Right atrium auricular region (tissue), 2 donors: ENCODE measurements around the gene CDK8. TPM values are rescaled to one million over a fixed set of nuclear protein-coding genes. Genes with fewer than 3 reads are reported as not detected.

Experiments
- DNase-seq: peaks from one replicate; pipeline ENCODE4 v3.0.0-alpha.2; 2019; ENCODE audit warnings: low spot score
- H3K27ac ChIP-seq, 2 donors: fragments of 200-600 bp; sonication (generic); 1 replicate in 1 of 2; 2 replicates in 1 of 2; pipeline ENCODE4 v1.5.1; 2016 to 2019
- H3K27me3 ChIP-seq, 2 donors: fragments of 200-600 bp; sonication (generic); one replicate each; pipeline versions ENCODE4 v1.5.1 to v1.6.0; 2017 to 2019
- H3K36me3 ChIP-seq: fragments of 200-600 bp; sonication (generic); one replicate; pipeline ENCODE4 v1.5.1; 2016
- H3K4me1 ChIP-seq, 2 donors: fragments of 200-600 bp; sonication (generic); one replicate each; pipeline versions ENCODE4 v1.5.1 to v1.6.0; 2017 to 2019
- H3K4me3 ChIP-seq, 2 donors: fragments of 200-600 bp; sonication (generic); 1 replicate in 1 of 2; 2 replicates in 1 of 2; pipeline ENCODE4 v1.5.1; 2017 to 2019; ENCODE audit warnings: mild to moderate bottlenecking in 1 of 2, moderate library complexity in 1 of 2
- H3K9me3 ChIP-seq, 2 donors: fragments of 200-600 bp; sonication (generic); one replicate each; pipeline ENCODE4 v1.5.1; 2019
- total RNA-seq, 2 donors: library from RNA; depleted of rRNA; stranded (reverse); fragments of >200 nt; gene quantifications; one replicate each; pipeline ENCODE4 v1.1.0, GENCODE V29; 2016
- TF ChIP-seq, protein P1 (sequence below), 2 donors: fragments of 200-600 bp; sonication (generic); IDR thresholded peaks; one replicate each; pipeline ENCODE4 v1.5.1; 2019; ENCODE audit warnings: antibody characterized with exemption in 2 of 2

The CDK8 gene
- total RNA-seq, 2 donors from 2014 or later, result 8.6 to 10.4 TPM

DNA sequence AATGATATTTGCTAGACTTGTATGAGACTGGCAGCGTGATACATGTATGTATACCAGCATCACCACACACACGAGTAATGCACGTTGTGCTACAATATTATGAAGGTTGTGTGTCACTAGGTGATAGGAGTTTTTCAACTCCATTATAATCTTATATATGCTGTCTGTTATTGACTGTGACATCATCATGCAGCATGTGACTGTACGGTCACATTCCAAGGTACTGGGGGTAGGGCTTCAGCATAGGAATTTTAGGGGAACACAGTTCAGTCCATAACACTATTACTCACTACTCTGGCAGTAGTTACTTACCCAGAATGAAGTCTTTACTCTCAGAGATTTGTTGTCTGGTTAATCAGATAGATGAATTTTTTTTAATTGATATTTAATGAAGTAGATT is 91.1 kb downstream of the CDK8 start:
- DNase-seq, result no peak
- Histone ChIP-seq H3K4me3 (no peak overlapping the region), H3K36me3 (no peaks in the 10 kb centered on the region), H3K4me1 (no peaks in the 10 kb centered on the region), H3K27ac (no peak overlapping the region), H3K27me3 (no peaks in the 10 kb centered on the region), H3K9me3 (no peaks in the 10 kb centered on the region)
- TF ChIP-seq, protein P1, sequence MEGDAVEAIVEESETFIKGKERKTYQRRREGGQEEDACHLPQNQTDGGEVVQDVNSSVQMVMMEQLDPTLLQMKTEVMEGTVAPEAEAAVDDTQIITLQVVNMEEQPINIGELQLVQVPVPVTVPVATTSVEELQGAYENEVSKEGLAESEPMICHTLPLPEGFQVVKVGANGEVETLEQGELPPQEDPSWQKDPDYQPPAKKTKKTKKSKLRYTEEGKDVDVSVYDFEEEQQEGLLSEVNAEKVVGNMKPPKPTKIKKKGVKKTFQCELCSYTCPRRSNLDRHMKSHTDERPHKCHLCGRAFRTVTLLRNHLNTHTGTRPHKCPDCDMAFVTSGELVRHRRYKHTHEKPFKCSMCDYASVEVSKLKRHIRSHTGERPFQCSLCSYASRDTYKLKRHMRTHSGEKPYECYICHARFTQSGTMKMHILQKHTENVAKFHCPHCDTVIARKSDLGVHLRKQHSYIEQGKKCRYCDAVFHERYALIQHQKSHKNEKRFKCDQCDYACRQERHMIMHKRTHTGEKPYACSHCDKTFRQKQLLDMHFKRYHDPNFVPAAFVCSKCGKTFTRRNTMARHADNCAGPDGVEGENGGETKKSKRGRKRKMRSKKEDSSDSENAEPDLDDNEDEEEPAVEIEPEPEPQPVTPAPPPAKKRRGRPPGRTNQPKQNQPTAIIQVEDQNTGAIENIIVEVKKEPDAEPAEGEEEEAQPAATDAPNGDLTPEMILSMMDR (IDR thresholded peaks at IDR 0.05), result no peak

DNA sequence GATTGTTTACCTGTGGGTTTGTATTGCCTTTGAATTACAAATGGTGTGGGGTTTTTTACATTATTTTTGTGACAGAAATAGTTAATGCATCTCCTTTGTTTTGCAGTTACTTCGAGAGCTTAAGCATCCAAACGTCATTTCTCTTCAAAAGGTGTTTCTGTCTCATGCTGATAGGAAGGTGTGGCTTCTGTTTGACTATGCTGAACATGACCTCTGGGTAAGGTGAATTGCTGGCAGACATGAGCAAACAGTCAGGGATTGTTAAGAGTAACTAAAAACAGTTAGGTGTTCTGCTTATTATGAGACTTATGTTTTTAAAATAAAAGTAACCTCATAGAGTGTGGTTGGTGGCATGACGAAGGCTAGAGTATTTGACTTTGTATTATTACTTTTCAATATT is 95.0 kb downstream of the CDK8 start:
- DNase-seq, result no peak
- Histone ChIP-seq H3K36me3 (peaks cover 4% of the 10 kb centered on the region), H3K27ac (no peak overlapping the region), H3K4me1 (no peaks in the 10 kb centered on the region), H3K9me3 (no peaks in the 10 kb centered on the region), H3K27me3 (no peaks in the 10 kb centered on the region), H3K4me3 (no peak overlapping the region)
- TF ChIP-seq, protein P1 (IDR thresholded peaks at IDR 0.05), result no peak

DNA sequence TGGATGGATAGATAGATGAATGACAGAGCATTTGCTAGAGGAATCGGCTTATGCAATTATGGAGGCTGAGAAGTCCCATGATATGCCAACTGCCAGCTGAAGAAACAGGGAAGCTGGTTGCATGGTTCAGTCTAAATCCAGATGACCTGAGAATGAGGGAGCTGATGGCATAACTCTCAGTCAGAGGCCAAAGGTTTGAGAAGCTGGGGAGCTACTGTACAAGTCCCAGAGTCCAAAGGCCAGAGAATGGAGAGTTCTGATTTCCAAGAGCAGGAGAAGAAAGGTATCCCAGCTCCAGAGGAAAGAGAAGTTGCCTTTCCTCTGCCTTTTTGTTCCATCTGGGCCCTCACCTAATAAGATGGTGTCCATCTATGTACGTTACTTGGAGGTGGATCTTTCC is 108.3 kb downstream of the CDK8 start:
- TF ChIP-seq, protein P1 (IDR thresholded peaks at IDR 0.05), result no peak
- no peaks in the 10 kb centered on the region for H3K27me3 ChIP-seq
- no peak overlapping the region for H3K4me3 ChIP-seq
- no peaks in the 10 kb centered on the region for H3K36me3 ChIP-seq
- no peaks in the 10 kb centered on the region for H3K9me3 ChIP-seq
- no peaks in the 10 kb centered on the region for H3K4me1 ChIP-seq
- no peak for DNase-seq
- H3K27ac ChIP-seq, result no peak overlapping the region

DNA sequence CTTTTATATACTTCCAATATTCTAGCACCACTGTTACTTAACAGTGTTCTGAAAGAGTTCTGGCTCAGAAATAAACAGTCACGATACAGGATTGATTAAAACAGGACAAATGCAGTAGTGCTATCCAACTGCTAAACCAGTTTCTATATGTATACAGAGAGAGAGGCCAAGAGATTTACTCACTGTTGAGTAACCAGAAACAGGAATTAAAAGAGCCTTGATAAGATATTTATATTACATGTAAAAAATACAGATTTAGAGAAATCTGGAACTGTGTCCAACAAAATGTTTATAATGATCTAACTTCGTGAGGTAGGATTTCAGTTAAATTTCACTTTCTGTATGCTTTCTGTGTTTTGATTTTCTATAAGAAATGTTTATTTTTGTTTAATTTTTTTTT is 116.6 kb downstream of the CDK8 start:
- Histone ChIP-seq H3K27ac (no peak overlapping the region), H3K36me3 (no peaks in the 10 kb centered on the region), H3K4me3 (no peak overlapping the region), H3K9me3 (no peaks in the 10 kb centered on the region), H3K27me3 (no peaks in the 10 kb centered on the region), H3K4me1 (no peaks in the 10 kb centered on the region)
- TF ChIP-seq, protein P1 (IDR thresholded peaks at IDR 0.05), result no peak
- DNase-seq, result no peak

DNA sequence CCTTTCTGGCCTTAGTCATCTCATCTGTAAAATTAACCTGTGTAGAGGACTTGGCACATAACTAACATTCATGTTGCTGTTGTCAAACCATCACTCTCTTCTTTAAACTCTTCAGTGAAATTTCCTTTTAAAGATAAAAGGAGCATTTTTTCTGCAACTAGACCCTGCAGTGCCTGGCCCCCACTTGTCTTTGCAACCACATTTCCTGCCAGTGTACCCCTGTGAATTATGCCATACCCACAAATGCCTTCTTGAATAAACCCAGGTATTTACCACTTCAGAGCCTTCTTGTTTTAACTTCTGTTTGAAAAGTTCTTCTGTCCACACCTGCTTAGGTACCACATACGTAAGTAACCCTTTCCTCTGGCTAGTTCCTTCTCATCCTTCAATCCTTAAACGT is 118.8 kb downstream of the CDK8 start:
- no peaks in the 10 kb centered on the region for H3K9me3 ChIP-seq
- TF ChIP-seq, protein P1 (IDR thresholded peaks at IDR 0.05), result no peak
- no peaks in the 10 kb centered on the region for H3K4me1 ChIP-seq
- H3K36me3 ChIP-seq, result no peaks in the 10 kb centered on the region
- no peak overlapping the region for H3K27ac ChIP-seq
- H3K4me3 ChIP-seq, result no peak overlapping the region
- H3K27me3 ChIP-seq, result no peaks in the 10 kb centered on the region
- no peak for DNase-seq

DNA sequence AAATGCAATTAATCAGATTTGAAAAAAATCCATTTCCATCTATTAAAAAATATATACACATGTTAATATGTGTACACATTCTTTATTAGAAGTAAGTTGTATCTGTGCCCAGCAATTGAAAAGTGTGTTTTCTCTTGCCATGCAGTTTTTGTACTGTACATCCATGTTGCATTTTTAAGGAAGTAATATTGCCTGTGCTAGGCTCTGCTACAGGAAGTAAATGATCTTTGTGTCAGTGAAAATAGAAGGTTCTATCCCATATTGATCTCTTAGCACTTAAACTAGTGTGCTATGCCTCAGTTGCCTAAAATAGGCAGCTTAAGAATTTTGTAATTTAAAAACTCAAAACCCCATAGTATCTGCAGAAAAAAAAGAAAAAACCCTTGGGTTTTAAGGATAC is 122.5 kb downstream of the CDK8 start:
- no peaks in the 10 kb centered on the region for H3K4me1 ChIP-seq
- no peaks in the 10 kb centered on the region for H3K27me3 ChIP-seq
- H3K9me3 ChIP-seq, result no peaks in the 10 kb centered on the region
- H3K27ac ChIP-seq, result no peak overlapping the region
- TF ChIP-seq, protein P1 (IDR thresholded peaks at IDR 0.05), result no peak
- DNase-seq, result no peak
- H3K36me3 ChIP-seq, result no peaks in the 10 kb centered on the region
- H3K4me3 ChIP-seq, result no peak overlapping the region
